K562 (cell line): ENCODE data around the gene SFMBT2. TPM values are rescaled to one million over a fixed set of nuclear protein-coding genes. Genes with fewer than 3 reads are reported as not detected.

ENCODE experiments used
- ATAC-seq: fragments of 200-7000 bp; cut with Tn5 transposase; 3 replicates; pipeline ENCODE4 v1.9.1; 2020; ENCODE audit warnings: moderate library complexity
- BruUV-seq: library from RNA; stranded (reverse); fragments of 400-500 nt; replicated peaks from 2 replicates; lab custom pipeline; 2021; lab: Mats Ljungman, UMichigan
- CTCF ChIA-PET: fragments of 300-600 bp; formaldehyde crosslinking; extraction: SDS; loops from one replicate; lab custom pipeline; 2021; ENCODE audit warnings: low intra/inter-chr PET ratio; lab: Yijun Ruan, JAX
- POLR2A ChIA-PET: fragments of 300-600, 350-650 bp; sonication (Branson Sonifier 250); formaldehyde crosslinking; extraction: SDS; loops from one replicate; lab custom pipeline; 2021; ENCODE audit warnings: antibody characterized with exemption, inconsistent platforms; lab: Yijun Ruan, JAX
- DNase-seq, 4 experiments: peaks; one replicate each; pipeline versions ENCODE4 v3.0.0 to v3.0.0-alpha.2; 2011 to 2018; ENCODE audit warnings: low spot score in 3 of 4, mixed read lengths in 3 of 4; ENCODE audit errors: extremely low read depth in 1 of 4
- FAIRE-seq: peaks from 2 replicates; lab custom pipeline; 2011; peaks lifted over from hg19 to GRCh38; lab: Jason Lieb, UNC
- H2AFZ ChIP-seq: 2 replicates; pipeline ENCODE4 v1.6.0; 2011; ENCODE audit warnings: low read depth, low read length, control low read depth, inconsistent platforms
- H3K27ac ChIP-seq: fragments of 200-600 bp; 3 replicates; pipeline ENCODE4 v1.8.0; 2011; ENCODE audit warnings: low read depth, mild to moderate bottlenecking, control low read depth, inconsistent platforms, low read length, moderate library complexity, mixed read lengths; ENCODE audit errors: extremely low read depth
- H3K27me3 ChIP-seq, 2 experiments: fragments of 300-600 bp in 1 of 2; 2 replicates in 1 of 2; 3 replicates in 1 of 2; pipeline versions ENCODE4 v1.6.0 to v1.8.0; 2011; ENCODE audit warnings: inconsistent platforms in 2 of 2, low read length in 2 of 2, mild to moderate bottlenecking in 1 of 2, mixed read lengths in 1 of 2, moderate library complexity in 1 of 2; ENCODE audit not compliant: control insufficient read depth in 2 of 2, insufficient read depth in 2 of 2
- H3K36me3 ChIP-seq: fragments of 300-600 bp; 3 replicates; pipeline ENCODE4 v1.8.0; 2011; ENCODE audit warnings: mild to moderate bottlenecking, low read length, inconsistent platforms; ENCODE audit not compliant: control insufficient read depth, insufficient read depth
- H3K4me1 ChIP-seq, 2 experiments: fragments of 200-600 bp in 1 of 2; replicated peaks in 1 of 2; 2 replicates in 1 of 2; 3 replicates in 1 of 2; pipeline versions ENCODE4 v1.5.1 to v1.8.0; 2011; ENCODE audit warnings: inconsistent platforms in 2 of 2, low read length in 2 of 2, mild to moderate bottlenecking in 1 of 2, mixed read lengths in 1 of 2, moderate library complexity in 1 of 2; ENCODE audit not compliant: control insufficient read depth in 2 of 2, insufficient read depth in 2 of 2
- H3K4me2 ChIP-seq: 2 replicates; pipeline ENCODE4 v1.6.1; 2011; ENCODE audit warnings: low read length, control low read depth, inconsistent platforms, mixed read lengths; ENCODE audit not compliant: insufficient read depth
- H3K4me3 ChIP-seq: fragments of 200-600 bp; sonication (generic), shearing (Covaris generic); 2 replicates; pipeline ENCODE4 v1.5.1; 2016; ENCODE audit warnings: control low read depth, inconsistent platforms
- H3K79me2 ChIP-seq: fragments of 200-600 bp; 3 replicates; pipeline ENCODE4 v1.8.0; 2011; ENCODE audit warnings: low read length, inconsistent platforms; ENCODE audit not compliant: control insufficient read depth, insufficient read depth
- H3K9ac ChIP-seq, 2 experiments: 2 replicates each; pipeline versions ENCODE4 v1.6.0 to v1.6.1; 2011; ENCODE audit warnings: low read depth in 2 of 2, low read length in 2 of 2, control low read depth in 1 of 2, inconsistent platforms in 1 of 2, mild to moderate bottlenecking in 1 of 2, mixed read lengths in 1 of 2; ENCODE audit not compliant: insufficient read depth in 1 of 2
- H3K9me1 ChIP-seq: one replicate; pipeline ENCODE4 v1.6.0; 2011; ENCODE audit warnings: inconsistent platforms, mild to moderate bottlenecking, low read length, moderate library complexity; ENCODE audit not compliant: control insufficient read depth, insufficient read depth
- H3K9me3 ChIP-seq: replicated peaks from 2 replicates; pipeline ENCODE4 v1.5.1; 2011; ENCODE audit warnings: low read depth, low read length, inconsistent platforms; ENCODE audit not compliant: control insufficient read depth, insufficient read depth
- H4K20me1 ChIP-seq: replicated peaks from 2 replicates; pipeline ENCODE4 v1.6.1; 2011; ENCODE audit warnings: low read length, inconsistent platforms, mixed read lengths; ENCODE audit not compliant: control insufficient read depth, insufficient read depth
- CAMTA2 ChIP-seq: fragments of 250-450 bp; sonication (Bioruptor Pico); conservative IDR thresholded peaks from 2 replicates; pipeline ENCODE4 v1.5.1; 2022
- MBD2 ChIP-seq: sonication (generic); IDR thresholded peaks from 2 replicates; pipeline ENCODE4 v1.6.1; 2016; ENCODE audit warnings: low read depth, borderline replicate concordance
- MYBL2 ChIP-seq, 2 experiments: fragments of 450-650 bp in 1 of 2; sonication (generic) in 1 of 2; formaldehyde crosslinking in 1 of 2; IDR thresholded peaks; 2 replicates each; pipeline versions ENCODE4 v1.6.1 to v1.8.1; 2017 to 2022; ENCODE audit warnings: borderline replicate concordance in 1 of 2, inconsistent platforms in 1 of 2, low read depth in 1 of 2, mild to moderate bottlenecking in 1 of 2, missing genetic modification reagents in 1 of 2, moderate library complexity in 1 of 2
- NEUROD1 ChIP-seq: fragments of 150-350 bp; IDR thresholded peaks from 2 replicates; pipeline ENCODE4 v1.6.1; 2014; ENCODE audit warnings: borderline replicate concordance, low read length, low read depth; ENCODE audit not compliant: partially characterized antibody
- NR3C1 ChIP-seq: sonication (generic); formaldehyde crosslinking; IDR thresholded peaks from 2 replicates; pipeline ENCODE4 v1.8.1; 2022; ENCODE audit warnings: missing genetic modification reagents
- PML ChIP-seq: IDR thresholded peaks from 2 replicates; pipeline ENCODE4 v1.6.1; 2012; ENCODE audit warnings: low read length, inconsistent platforms
- SLC30A9 ChIP-seq: fragments of 250-450 bp; sonication (Bioruptor Pico); IDR thresholded peaks from 2 replicates; pipeline ENCODE4 v1.8.0; 2022; ENCODE audit warnings: mild to moderate bottlenecking, moderate library complexity
- TEAD4 ChIP-seq, 2 experiments: sonication (generic) in 1 of 2; formaldehyde crosslinking in 1 of 2; IDR thresholded peaks; 2 replicates each; pipeline versions ENCODE4 v1.6.1 to v1.8.0; 2012 to 2022; ENCODE audit warnings: borderline replicate concordance in 1 of 2, inconsistent platforms in 1 of 2, low read length in 1 of 2, mild to moderate bottlenecking in 1 of 2, missing genetic modification reagents in 1 of 2
- ZBTB1 ChIP-seq: sonication (generic); formaldehyde crosslinking; IDR thresholded peaks from 2 replicates; pipeline ENCODE4 v1.8.1; 2023; ENCODE audit warnings: missing genetic modification reagents, low read depth, mild to moderate bottlenecking, borderline replicate concordance
- ZNF41 ChIP-seq: fragments of 250-450 bp; sonication (Bioruptor Pico); conservative IDR thresholded peaks from 2 replicates; pipeline ENCODE4 v1.4.0; 2020; ENCODE audit warnings: mild to moderate bottlenecking
- ZNF551 ChIP-seq: fragments of 250-450 bp; sonication (Bioruptor Pico); IDR thresholded peaks from 2 replicates; pipeline ENCODE4 v1.5.0; 2021; ENCODE audit warnings: mild to moderate bottlenecking, moderate library complexity
- WGBS: fragments of 100-300 bp; shearing (Covaris generic); methylation state at CpG from one replicate; pipeline ENCODE4 v1.1.6; 2016; ENCODE audit warnings: low coverage, mixed read lengths; ENCODE audit not compliant: insufficient coverage; ENCODE audit errors: missing lambda C conversion rate; 5-methylcytosine and 5-hydroxymethylcytosine counted together
- in situ Hi-C: fragments of 300-500 bp; cut with MboI; formaldehyde crosslinking; loops from 4 replicates; pipeline ENCODE4 v1.15.0; 2018; ENCODE audit warnings: inconsistent platforms, mixed read lengths
- intact Hi-C: fragments of 100-400 bp; cut with micrococcal nuclease; formaldehyde crosslinking; loops from 2 replicates; pipeline ENCODE4 v1.14.2; 2022
- polyA plus RNA-seq, 8 experiments: library from polyadenylated mRNA; depleted of rRNA in 4 of 8; stranded (reverse) in 5 of 8; unstranded in 3 of 8; fragments of >200 nt; fragmentation: Nextera tagmentation in 2 of 8; fragmentation: Illumina TruSeq in 1 of 8; extraction: Ambion mirVana in 2 of 8; extraction: Trizol in 1 of 8; gene quantifications; 2 replicates each; pipeline versions ENCODE4 v1.2.1 to v1.2.3, GENCODE V29; 2011 to 2014; ENCODE audit warnings: inconsistent platforms in 1 of 8, missing spikeins in 1 of 8
- total RNA-seq, 7 experiments: library from RNA; depleted of rRNA in 6 of 7; stranded (reverse); fragments of >200 nt in 6 of 7; fragmentation: Illumina TruSeq in 2 of 7; extraction: Trizol in 2 of 7; gene quantifications; 2 replicates each; pipeline versions ENCODE4 v1.2.1 to v1.2.3, GENCODE V29; 2011 to 2021; ENCODE audit warnings: low replicate concordance in 1 of 7
- TF ChIP-seq, protein P1 (sequence below): IDR thresholded peaks from 2 replicates; pipeline ENCODE4 v1.6.1; 2016; ENCODE audit warnings: missing genetic modification characterization, missing compliant biosample characterization

Gene SFMBT2
- total and polyA plus RNA-seq, 9 of the 15 experiments (the other 6 are each of a cell fraction or from before 2014, with no cell fraction given) = 1.2 to 13.6 (median 7.6) TPM

DNA sequence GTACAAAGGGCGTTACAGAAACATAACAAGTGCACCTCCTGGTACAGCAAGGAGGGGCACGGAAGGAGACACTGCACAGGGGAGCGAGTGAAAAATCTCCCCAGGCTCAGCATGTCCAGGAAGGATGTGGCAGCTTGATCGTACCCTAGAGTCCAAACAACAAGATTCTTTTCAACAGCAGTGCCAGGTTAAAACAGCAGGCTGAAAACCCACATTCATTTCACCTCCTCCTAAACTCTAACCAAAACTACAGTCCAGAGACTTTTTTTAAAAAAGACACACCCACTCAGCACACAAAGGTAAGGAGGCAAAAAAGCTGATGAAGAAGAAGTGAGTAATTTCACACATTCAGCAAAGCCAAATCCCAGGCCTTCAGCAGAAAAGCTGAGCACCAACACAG, 138.8 kb downstream of the SFMBT2 start:
- Histone ChIP-seq H3K9me3 (no peaks in the 10 kb centered on the region), H3K4me1 (peaks cover 0 to 4% of the 10 kb centered on the region in 2 experiments; a peak in 3 of 5 replicates), H3K36me3 (peaks cover 10% of the 10 kb centered on the region; the same call in 2 of the 3 replicates), H3K79me2 (no peaks in the 10 kb centered on the region), H3K9me1 (no peaks in the 10 kb centered on the region), H3K27me3 (no peaks in the 10 kb centered on the region), H3K9ac (no peak overlapping the region), H3K4me3 (no peak overlapping the region), H2AFZ (no peak overlapping the region), H3K4me2 (no peak overlapping the region), H4K20me1 (no peaks in the 10 kb centered on the region), H3K27ac (no peak overlapping the region)
- ChIA-PET POLR2A (no interaction called here), CTCF (no interaction called here)
- FAIRE-seq (no peak), DNase-seq (no peak), ATAC-seq (no peak)
- TF ChIP-seq TEAD4 (IDR thresholded peaks at IDR 0.05; ENCODE audit: low read length) (no peak), TEAD4 (CRISPR knock-in tag; IDR thresholded peaks at IDR 0.05; ENCODE audit: borderline replicate concordance) (no peak), MBD2 (no peak), ZNF551 (CRISPR knock-in tag) (no peak), NR3C1 (CRISPR knock-in tag) (no peak), PML (no peak), SLC30A9 (no peak), CAMTA2 (CRISPR knock-in tag) (no peak), ZNF41 (CRISPR knock-in tag) (no peak), NEUROD1 (no peak), ZBTB1 (CRISPR knock-in tag) (no peak), MYBL2 (IDR thresholded peaks at IDR 0.05; ENCODE audit: low read depth) (no peak), MYBL2 (CRISPR knock-in tag; IDR thresholded peaks at IDR 0.05; ENCODE audit: borderline replicate concordance) (no peak)
- TF ChIP-seq, protein P1, sequence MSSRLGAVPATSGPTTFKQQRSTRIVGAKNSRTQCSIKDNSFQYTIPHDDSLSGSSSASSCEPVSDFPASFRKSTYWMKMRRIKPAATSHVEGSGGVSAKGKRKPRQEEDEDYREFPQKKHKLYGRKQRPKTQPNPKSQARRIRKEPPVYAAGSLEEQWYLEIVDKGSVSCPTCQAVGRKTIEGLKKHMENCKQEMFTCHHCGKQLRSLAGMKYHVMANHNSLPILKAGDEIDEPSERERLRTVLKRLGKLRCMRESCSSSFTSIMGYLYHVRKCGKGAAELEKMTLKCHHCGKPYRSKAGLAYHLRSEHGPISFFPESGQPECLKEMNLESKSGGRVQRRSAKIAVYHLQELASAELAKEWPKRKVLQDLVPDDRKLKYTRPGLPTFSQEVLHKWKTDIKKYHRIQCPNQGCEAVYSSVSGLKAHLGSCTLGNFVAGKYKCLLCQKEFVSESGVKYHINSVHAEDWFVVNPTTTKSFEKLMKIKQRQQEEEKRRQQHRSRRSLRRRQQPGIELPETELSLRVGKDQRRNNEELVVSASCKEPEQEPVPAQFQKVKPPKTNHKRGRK = no peak
- 44% methylated on average over 4 of the region's 4 CpGs for WGBS
- intact Hi-C loops = no loop called here
- BruUV-seq = no TSS peak
- in situ Hi-C loops = no loop called here
